SK-N-MC (cell line): Measurements from ENCODE around the gene CHN2.

Experiments used
- DNase-seq: peaks from one replicate; pipeline ENCODE4 v3.0.0-alpha.2; 2011; ENCODE audit warnings: low read depth, low spot score
- H3K27ac ChIP-seq: fragments of 200-600 bp; sonication (generic); 2 replicates; pipeline ENCODE4 v1.5.1; 2016; ENCODE audit warnings: mixed run types
- H3K36me3 ChIP-seq: fragments of 200-600 bp; sonication (generic); 2 replicates; pipeline ENCODE4 v1.6.1; 2017; ENCODE audit warnings: antibody characterized with exemption, low read length, mixed read lengths; ENCODE audit not compliant: insufficient read depth
- H3K4me3 ChIP-seq: fragments of 200-600 bp; sonication (generic); 2 replicates; pipeline ENCODE4 v1.5.1; 2016
- H3K9ac ChIP-seq: fragments of 200-600 bp; sonication (generic); 2 replicates; pipeline ENCODE4 v1.8.0; 2017; ENCODE audit warnings: mixed run types, mixed read lengths; ENCODE audit not compliant: insufficient read length
- H3K9me3 ChIP-seq: fragments of 200-600 bp; sonication (generic); 2 replicates; pipeline ENCODE4 v1.6.1; 2017; ENCODE audit warnings: low read depth, mild to moderate bottlenecking, antibody characterized with exemption, low read length, moderate library complexity, mixed read lengths
- EZH2 ChIP-seq: fragments of 200-600 bp; sonication (generic); IDR thresholded peaks from one replicate; pipeline ENCODE4 v1.6.1; 2017; ENCODE audit warnings: antibody characterized with exemption
- FOXP2 ChIP-seq: optimal IDR thresholded peaks from 2 replicates; pipeline ENCODE3; 2011; ENCODE audit warnings: mild to moderate bottlenecking, moderate library complexity; ENCODE audit not compliant: insufficient read depth; ENCODE audit errors: extremely low read length, control extremely low read depth
- POLR2AphosphoS5 ChIP-seq: IDR thresholded peaks from 2 replicates; pipeline ENCODE4 v1.6.1; 2012; ENCODE audit warnings: mild to moderate bottlenecking, low read depth, low read length, borderline replicate concordance

CHN2 gene

GRCh38 chr7:29282819-29283414, 88.3 kb downstream of the CHN2 start:
- no peak overlapping the region for H3K27ac ChIP-seq
- H3K36me3 ChIP-seq = no peaks in the 10 kb centered on the region
- H3K9ac ChIP-seq = no peak overlapping the region
- no peak for DNase-seq
- no peak overlapping the region for H3K4me3 ChIP-seq
- no peak for TF ChIP-seq EZH2
- TF ChIP-seq POLR2AphosphoS5 = no peak
- no peak for TF ChIP-seq FOXP2
- no peaks in the 10 kb centered on the region for H3K9me3 ChIP-seq

- TF ChIP-seq EZH2 (no peak), FOXP2 (no peak), POLR2AphosphoS5 (no peak)
Observed at GRCh38 chr7:29284696-29285443, 90.3 kb downstream of the CHN2 start.

GRCh38 chr7:29285444-29285793, 90.8 kb downstream of the CHN2 start:
- peak; percentile 39 for DNase-seq
- Histone ChIP-seq H3K27ac (no peak overlapping the region), H3K36me3 (no peaks in the 10 kb centered on the region), H3K4me3 (no peak overlapping the region), H3K9ac (no peak overlapping the region), H3K9me3 (no peaks in the 10 kb centered on the region)
- no peak for TF ChIP-seq POLR2AphosphoS5
- TF ChIP-seq FOXP2 = no peak
- TF ChIP-seq EZH2 = no peak

More at GRCh38 chr7:29284696-29285443, 90.3 kb downstream of the CHN2 start:
- no peaks in the 10 kb centered on the region for H3K36me3 ChIP-seq
- DNase-seq = no peak
- no peaks in the 10 kb centered on the region for H3K9me3 ChIP-seq
- H3K4me3 ChIP-seq = no peak overlapping the region
- H3K9ac ChIP-seq = no peak overlapping the region
- no peak overlapping the region for H3K27ac ChIP-seq

- Histone ChIP-seq H3K9ac (no peak overlapping the region), H3K36me3 (no peaks in the 10 kb centered on the region), H3K4me3 (no peak overlapping the region), H3K27ac (no peak overlapping the region), H3K9me3 (no peaks in the 10 kb centered on the region)
- TF ChIP-seq FOXP2 (no peak), EZH2 (no peak), POLR2AphosphoS5 (no peak)
- no peak for DNase-seq
Observed at GRCh38 chr7:29285861-29286260, 91.3 kb downstream of the CHN2 start.

GRCh38 chr7:29287366-29287765, 92.8 kb downstream of the CHN2 start:
- Histone ChIP-seq H3K27ac (no peak overlapping the region), H3K9ac (no peak overlapping the region)

GRCh38 chr7:29288181-29289091, 93.9 kb downstream of the CHN2 start:
- no peaks in the 10 kb centered on the region for H3K9me3 ChIP-seq
- H3K36me3 ChIP-seq = no peaks in the 10 kb centered on the region
- no peak overlapping the region for H3K9ac ChIP-seq
- no peak overlapping the region for H3K27ac ChIP-seq
- no peak overlapping the region for H3K4me3 ChIP-seq
- DNase-seq = no peak
- no peak for TF ChIP-seq EZH2
- no peak for TF ChIP-seq FOXP2
- TF ChIP-seq POLR2AphosphoS5 = no peak

More at GRCh38 chr7:29287366-29287765, 92.8 kb downstream of the CHN2 start:
- Histone ChIP-seq H3K4me3 (no peak overlapping the region), H3K36me3 (no peaks in the 10 kb centered on the region), H3K9me3 (no peaks in the 10 kb centered on the region)
- TF ChIP-seq EZH2 (no peak), FOXP2 (no peak), POLR2AphosphoS5 (no peak)
- DNase-seq = no peak

GRCh38 chr7:29289156-29290021, 94.8 kb downstream of the CHN2 start:
- no peak for DNase-seq
- TF ChIP-seq FOXP2 = no peak
- TF ChIP-seq POLR2AphosphoS5 = no peak
- TF ChIP-seq EZH2 = no peak
- Histone ChIP-seq H3K4me3 (no peak overlapping the region), H3K36me3 (no peaks in the 10 kb centered on the region), H3K9ac (no peak overlapping the region), H3K9me3 (no peaks in the 10 kb centered on the region), H3K27ac (no peak overlapping the region)

GRCh38 chr7:29290829-29291228, 96.3 kb downstream of the CHN2 start:
- H3K9me3 ChIP-seq = no peaks in the 10 kb centered on the region
- no peak overlapping the region for H3K27ac ChIP-seq
- H3K9ac ChIP-seq = no peak overlapping the region
- H3K4me3 ChIP-seq = no peak overlapping the region
- no peak for TF ChIP-seq POLR2AphosphoS5
- no peak for TF ChIP-seq FOXP2
- TF ChIP-seq EZH2 = no peak
- no peak for DNase-seq
- H3K36me3 ChIP-seq = 0 out of 2 replicates have a peak, but pooled peaks cover 3% of the 10 kb centered on the region
